CD4-positive, alpha-beta T cell treated with Interleukin-21 for 1 hour (primary cell): ENCODE data around the gene LRIG1.
"Not testable (repeated sequence)": the region's sequence is repeated elsewhere in the genome, so short reads cannot be mapped to it uniquely, and the experiment has no call there.

ENCODE experiments used
- DNase-seq: peaks from one replicate; pipeline ENCODE4 v3.0.0-alpha.2; 2020

LRIG1 gene

DNA sequence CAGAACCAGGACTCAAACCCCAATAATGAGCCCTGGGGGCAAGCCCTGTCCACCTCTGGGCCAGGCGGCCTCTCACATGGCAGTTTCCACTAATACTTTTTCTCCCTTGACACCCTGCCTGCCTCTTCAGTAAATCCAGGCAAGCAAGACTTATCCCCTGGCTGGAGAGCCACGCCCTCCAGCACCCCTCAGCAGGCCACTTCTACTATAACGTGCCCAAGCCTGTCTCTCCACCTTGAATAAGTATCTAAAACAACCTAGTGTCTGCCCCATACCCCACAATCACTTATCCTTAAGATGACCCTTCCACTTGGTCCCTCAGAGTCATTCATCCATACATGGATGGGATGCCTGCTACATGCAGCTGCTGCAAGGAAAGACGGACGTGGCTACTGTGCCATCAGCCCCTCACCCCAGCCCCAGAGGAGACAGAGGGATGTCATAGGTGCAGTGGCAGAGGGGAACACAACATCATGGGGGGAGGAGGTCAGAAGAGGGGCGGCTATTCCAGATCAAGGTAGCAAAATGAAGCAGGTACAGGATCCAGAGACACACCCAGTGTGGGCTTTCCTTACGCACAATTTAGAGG lies 63.4 kb downstream of the LRIG1 start:
- no peak for DNase-seq

DNA sequence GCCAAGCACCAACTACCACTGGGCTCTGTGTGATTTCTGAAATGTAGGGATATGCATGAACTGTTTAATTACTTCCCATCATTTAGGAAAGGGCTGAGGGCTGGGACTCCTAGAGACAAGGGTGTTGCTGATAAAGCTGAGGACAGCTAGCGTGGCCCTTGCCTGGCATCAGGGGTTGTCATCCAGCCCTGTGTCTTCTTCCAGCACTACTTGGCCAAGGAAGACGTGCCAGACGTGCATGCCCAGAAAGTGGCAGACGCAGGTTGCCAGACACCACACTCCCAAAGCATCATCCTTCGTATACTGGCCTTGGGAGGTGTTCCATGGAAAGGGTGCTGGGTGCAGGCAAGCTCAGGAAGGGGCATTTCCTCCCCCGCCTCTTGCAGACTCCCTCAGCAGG lies 64.8 kb downstream of the LRIG1 start:
- DNase-seq, result no peak

DNA sequence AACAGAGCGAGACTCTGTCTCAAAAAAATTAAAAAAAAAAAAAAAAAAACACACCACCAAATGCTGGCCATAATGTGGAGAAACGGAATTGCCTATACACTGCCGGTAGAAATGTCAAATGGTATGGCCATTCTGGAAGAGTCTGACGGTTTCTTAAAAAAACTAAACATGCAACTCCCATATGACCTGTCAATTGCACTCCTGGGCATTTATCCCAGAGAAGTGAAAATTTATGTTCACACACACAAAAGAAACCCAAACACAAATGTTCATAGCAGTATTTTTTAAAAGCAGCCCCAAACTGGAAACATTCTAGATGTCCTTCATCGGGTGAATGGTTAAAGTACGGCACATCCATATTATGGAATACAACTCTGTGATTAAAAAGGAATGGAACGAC lies 66.1 kb downstream of the LRIG1 start:
- DNase-seq, result no peak

DNA sequence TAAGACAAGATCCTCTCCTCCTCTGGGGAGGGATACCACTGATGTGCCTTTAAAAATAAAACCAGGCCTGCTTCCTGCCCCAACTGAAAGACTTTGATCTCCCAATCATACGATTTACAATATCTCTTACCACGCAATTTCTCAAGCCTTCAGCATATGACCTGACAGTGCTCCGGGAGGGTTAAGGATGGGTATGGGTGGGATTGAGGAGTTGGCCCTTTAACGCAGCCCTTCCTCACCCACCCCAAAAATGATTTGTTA lies 67.4 kb downstream of the LRIG1 start:
- DNase-seq, result no peak

DNA sequence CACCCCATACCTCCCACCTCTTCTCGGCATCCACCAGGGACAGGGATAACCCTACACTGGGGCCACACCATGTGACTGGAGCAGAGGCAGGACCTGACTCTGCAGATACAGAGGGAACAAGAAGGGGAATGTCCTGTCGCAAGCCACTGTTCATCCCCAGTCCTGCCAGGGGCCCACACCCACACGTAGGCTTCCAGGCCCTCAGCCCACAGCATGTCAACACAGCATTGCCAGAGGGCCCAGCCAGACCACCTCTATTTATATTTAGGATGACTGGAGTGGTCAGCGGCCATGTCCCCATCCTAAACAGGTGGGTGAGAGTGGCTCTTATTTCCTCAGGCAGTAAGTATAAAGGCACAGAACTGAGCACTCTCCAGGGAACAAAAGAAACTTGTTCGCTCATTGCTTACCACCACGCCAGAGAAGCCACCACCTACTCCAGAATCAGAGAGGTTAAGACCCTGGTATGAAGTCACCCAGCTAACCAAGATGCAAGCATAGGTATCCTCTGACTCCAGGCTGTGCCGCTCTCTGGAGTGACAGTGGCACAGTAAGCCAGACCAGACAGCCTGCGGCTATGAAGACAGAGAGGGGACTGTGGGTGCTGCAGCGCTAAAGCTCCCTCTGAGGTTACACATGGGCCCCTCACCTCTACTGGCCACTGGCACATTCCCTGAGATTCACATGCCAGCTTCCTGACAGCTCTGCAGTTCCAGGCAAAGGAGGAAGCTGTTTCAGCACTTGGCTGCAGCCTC lies 67.9 kb downstream of the LRIG1 start:
- DNase-seq, result no peak

DNA sequence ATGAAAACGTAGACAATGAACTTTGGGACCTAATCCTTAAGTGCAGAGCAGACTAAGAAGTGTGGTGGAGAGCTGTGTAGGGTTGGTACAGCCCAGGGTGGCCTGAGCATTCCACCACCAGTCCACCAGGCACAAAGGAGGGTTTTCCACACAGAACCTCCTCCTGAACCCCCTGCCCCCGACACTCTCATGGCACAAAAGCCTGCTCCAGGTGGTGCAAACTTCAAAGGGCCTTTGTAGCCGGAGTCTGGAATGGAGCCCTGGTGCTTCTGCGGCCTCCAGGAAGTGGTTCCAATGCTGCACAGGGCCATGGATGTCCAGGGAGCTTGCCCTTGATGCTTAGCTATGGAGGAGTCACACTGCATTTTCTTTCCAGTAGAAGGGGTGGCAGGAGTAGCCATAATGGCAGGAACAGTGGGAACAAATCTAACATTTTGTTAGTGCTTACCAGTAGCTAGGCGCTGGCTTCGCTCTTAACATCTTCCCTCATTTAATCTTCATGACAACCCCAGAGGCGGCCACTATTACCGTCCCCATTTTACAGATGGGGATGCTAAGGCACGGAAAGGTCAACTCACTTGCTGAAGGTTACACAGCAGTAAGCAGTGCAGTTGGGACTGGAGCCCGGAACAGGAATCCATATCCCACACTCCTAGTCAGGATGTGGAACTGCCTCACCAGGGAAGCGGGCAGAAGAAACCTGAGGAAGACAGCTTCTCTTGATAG lies 68.6 kb downstream of the LRIG1 start:
- DNase-seq, result no peak

DNA sequence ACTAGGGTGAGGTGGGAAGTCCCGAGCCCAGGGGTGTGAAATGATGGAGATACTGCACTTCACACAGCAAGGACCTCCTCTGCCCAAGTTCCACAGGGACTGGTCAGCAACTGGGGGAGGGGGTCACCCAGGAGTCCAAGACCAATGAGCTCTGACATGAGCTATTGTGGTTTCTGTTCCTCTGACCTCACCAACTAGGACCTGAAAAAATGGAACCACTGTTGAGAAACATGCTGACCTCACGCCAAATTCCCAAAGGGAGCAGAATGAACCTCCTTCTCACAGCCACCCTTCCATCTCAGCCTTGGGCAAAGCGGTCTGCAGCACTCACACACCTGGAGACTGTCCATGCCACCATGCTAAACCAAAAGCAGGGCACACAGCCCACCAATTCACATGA lies 69.3 kb downstream of the LRIG1 start:
- no peak for DNase-seq

DNA sequence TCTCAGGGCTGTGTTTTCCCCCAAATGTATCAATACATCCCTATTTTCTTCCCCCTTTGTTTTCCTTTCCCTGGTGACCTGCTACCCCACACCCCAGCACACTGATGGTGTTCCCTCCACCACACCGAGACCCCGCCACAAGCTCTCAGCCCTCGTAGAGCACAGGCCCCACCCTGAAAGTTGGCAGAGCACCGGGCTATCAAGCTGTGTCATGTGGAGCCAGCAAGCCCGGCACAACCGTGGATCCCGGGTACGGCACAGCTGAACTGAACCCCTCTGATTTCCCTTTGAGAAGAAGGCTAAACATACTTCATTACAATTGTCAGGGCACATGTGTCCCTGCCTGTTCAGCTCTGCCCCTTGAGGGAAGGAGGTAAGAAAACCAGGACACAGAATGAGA lies 69.9 kb downstream of the LRIG1 start:
- no peak for DNase-seq

DNA sequence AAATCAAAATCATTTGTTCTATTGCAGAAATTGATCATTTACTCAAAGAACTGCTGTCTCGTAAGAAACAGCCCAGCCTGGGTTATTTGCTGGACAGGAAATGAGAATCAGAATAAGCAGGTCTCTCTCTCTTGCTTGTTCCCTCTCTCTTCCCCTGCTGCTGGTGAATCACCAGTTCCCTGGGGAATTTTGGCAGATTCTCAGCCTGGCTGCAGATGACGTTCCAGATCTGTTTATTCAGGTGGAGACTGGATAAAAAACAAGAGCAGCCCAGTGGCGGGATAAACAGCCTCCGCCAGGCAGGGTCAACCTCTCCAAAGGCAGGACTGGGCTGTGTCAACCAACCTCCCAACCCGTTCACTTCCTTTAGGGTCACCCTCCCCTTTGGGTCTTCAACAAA lies 72.1 kb downstream of the LRIG1 start:
- no peak for DNase-seq

DNA sequence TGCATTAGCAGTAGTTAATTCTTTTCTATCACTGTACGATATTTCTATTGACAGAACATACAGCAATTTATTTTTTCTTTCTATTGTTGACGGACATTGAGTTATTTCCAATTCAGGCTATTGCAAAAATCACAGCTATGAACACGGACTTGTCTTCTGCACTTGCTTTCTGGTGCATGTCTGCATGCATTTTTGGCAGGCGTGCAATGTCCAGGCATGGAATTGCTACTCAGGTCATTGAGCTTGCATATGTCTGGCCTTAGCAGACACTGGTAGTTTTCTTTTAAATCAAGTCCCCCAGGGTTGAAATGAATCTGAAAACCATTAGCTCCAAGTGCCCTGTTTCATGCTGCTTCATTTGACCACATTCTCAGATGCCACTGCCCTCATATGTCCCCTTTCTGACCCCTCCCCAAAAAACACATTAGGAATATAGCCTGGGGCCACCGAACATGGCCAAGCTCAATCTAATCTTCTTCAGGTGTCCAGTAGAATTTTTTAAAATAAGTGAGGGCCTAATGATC lies 72.8 kb downstream of the LRIG1 start:
- no peak for DNase-seq

DNA sequence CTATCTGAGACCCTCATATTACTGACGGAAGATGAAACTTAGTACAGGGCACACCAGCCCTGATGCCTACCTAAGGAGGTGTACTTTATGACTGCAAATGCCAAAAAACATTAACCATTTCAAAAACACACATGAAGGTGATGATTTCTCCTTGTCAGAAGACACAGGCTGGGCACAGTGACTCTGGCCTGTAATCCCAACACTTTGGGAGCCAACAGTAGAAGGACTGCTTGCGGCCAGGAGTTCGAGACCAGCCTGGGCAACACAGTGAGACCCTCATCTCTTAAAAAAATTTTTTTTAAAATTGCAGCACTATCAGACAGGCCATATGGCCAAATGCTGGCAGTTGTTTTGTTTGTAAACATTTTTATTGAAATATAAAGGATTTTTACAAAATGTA lies 73.5 kb downstream of the LRIG1 start:
- no peak for DNase-seq

DNA sequence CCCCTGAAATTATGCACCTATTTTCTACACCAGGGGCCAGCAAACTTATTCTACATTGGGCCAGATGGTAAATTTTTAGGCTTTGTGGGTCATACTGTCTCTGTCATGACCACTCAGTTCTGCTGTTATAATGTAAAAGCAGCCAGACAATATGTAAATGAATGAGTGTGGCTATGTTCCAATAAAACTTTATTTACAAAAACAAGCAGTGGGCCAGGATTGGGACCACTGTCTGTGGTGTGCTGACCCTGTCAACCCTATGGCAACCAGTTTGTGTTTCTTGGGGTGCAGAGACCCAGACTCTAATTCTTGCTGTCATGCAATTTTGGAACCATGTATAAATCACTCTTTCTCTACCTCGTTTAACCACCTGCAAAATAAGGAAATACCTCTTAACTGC lies 74.7 kb downstream of the LRIG1 start:
- DNase-seq, result no peak

DNA sequence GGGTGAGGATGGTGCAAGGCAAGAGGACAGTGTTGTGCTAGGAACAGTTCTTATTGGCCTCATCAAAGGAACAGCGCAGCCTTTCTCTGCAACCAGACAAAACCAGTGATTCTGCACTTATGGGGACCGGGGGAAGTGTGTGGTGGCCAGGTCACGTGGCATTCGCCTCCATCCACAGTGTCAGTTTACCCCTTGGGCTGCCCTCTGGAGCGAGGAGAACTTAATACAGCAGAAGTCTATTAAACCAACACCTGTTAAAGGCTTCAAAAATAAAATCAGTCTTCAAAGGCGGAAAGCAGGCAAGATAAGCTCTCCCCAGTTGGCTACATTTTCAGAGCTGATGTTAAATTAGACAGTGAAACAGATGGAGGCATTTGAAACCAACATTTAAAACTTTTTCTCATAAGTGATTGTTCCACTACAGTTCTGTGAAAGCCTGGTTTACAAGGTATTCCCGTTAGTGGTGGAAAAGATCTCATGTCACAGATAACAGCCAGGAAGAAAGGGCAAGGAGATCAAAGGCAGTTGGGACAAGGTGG lies 75.2 kb downstream of the LRIG1 start:
- no peak for DNase-seq

DNA sequence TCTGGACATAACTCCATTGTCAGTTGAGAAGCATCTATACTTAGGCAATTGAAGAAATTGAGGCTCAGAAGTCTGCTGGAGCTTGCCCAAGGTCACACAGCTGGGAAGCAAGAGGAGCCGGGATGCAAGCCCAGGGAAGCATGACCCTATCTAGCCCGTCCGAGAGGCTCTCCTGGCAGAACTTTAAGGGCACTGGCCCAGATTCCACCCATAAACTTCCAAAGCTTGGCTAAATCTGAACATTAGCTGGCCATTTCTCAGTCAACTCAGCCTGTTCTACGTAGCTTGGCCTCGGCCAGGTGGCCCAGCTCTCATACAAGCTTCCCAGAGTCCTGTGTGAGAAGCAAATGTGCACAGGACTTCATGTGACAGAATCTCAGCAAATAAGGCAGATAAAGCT lies 75.8 kb downstream of the LRIG1 start:
- no peak for DNase-seq

DNA sequence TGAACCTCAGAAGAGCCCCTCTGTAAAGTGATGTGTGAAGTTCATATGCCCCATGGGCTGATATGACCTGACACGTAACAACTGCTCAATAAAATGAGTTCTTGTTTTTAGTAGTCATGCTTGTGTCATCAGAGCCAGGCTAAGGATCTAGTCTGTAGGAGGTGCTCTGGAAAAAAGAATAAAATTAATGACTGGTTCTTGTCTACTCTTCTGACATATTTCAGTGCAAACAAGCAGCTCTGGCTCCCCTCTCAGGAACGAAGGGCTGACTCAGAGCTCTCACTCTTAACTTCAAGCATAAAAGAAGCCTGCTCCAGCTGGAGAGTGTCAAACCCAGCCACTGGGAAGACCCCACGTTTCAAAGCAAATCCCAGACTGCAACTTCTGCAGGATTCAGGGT lies 77.0 kb downstream of the LRIG1 start:
- DNase-seq, result no peak

DNA sequence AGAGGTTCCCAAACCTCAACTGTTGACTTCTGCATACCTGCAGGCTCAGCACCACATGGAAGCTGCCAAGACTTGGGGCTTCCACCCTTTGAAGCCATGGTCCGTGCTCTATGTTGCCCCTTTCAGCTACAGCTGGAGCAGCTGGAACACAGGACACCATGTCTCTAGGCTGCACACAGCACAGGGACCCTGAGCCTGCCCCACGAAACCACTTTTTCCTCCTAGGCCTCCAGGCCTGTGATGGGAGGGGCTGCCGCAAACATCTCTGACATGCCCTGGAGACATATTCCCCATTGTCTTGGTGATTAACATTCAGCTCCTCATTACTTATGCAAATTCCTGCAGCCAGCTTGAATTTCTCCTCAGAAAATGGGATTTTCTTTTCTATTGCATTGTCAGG lies 78.9 kb downstream of the LRIG1 start:
- DNase-seq, result not testable (repeated sequence)

DNA sequence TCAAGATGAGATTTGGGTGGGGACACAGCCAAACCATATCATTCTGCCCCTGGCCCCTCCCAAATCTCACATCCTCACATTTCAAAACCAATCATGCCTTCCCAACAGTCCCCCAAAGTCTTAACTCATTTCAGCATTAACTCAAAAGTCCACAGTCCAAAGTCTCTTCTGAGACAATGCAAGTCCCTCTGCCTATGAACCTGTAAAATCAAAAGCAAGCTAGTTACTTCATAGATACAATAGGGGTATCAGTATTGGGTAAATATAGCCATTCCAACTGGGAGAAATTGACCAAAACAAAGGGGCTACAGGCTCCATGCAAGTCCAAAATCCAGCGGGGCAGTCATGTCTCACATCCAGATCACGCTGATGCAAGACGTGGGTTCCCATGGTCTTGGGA lies 79.7 kb downstream of the LRIG1 start:
- not testable (repeated sequence) for DNase-seq

DNA sequence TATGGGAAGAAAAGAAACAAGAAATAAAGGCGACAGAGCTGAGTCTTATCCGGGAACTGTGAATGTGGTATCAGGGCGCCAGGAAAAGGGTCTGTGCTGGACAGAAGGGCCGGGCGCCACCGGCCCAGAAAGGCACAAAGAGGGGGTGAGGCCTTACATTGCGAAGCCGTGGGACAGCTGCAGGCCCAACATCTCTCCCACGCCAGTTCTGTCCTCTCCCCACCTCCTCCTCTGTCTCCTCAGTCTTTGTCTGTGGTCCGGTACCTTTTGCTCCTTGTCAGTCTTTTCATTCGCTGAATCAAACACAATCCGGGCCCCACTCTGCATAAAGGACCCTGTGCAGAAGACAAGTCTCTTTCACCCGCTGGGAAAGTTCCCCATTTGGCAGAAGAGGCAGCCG lies 81.8 kb downstream of the LRIG1 start:
- no peak for DNase-seq

DNA sequence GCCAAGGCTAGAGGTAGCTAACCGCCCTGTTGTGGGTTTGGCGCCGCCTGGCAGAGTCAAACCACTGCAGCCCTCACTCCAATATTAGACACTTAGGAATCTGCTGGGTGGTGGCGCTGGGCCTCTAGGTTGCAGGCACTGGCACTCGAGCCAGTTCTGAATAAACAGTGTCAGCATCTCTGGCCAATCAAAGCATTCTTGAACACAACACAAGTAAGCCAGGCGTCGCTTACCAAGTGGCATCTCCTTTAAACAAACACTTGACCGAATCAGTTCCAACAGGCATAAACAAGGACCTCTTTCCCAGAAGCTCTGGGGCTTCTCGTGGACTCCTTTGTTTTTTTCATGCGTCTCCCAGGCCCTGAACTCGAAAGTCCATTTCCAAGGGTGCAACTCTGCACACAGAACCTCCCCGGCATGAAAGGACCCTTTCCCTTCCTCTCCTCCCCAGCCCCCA lies 82.3 kb downstream of the LRIG1 start:
- no peak for DNase-seq

DNA sequence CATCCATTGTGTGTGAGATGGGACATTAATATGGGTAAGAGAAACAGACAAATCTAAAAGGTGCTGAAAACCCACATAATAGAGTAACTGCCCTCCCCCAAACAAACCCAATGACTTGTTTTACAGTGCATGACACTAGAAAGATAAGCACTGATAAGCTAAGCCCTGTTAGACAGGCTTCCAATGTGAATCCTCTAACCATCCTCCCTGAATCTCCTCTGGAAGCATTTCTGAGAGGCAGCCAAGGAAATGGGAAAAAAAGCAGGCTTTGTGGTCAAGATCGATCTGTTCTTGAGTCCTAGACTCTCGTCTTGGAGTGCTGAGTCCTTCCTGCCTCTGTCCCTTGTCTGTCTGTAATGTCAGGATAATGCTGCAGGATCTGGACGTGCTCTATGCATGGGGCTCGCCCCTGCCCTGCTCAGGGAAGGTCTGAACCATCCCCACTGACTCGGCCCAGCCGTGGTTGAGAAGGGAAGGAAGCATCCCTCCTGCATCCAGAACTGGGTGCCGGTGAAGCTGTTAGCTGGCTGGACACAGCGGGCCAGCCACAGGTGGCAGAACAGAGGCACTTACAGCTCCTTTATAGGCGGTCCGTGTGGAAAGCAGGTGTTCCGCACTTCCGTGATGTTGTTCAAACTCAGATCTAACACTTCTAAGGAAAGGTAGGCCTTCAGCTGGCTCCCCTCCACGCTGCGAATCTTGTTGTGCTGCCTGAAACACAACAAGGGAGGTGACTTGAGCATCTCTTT lies 84.1 kb downstream of the LRIG1 start:
- DNase-seq, result no peak

DNA sequence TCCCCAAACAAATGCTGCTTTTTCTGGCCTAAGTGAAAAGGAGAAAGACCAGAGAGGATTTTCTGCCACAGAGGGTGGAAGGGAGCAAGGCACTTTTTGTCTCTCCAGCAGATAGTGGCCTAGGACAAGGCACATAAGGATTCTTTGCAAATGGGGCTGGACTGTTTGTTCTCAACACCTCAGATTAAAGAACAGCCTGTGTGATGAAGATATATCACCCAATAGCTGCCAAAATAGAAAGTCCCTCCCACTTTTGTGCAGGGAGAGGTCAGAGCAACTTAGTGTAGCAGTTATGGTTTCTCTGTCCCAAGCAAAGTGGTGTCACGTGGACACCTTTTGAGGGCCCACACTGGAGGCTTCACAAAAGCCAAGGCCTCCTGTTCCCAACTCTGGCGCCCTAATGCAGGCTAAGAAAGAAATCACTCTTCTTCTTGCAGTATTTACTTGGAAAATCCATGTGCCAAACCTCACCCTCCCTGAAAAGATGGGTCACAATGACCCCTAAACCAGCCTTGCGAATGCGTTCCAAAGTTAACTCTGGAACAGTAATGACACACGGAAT lies 84.9 kb downstream of the LRIG1 start:
- no peak for DNase-seq

DNA sequence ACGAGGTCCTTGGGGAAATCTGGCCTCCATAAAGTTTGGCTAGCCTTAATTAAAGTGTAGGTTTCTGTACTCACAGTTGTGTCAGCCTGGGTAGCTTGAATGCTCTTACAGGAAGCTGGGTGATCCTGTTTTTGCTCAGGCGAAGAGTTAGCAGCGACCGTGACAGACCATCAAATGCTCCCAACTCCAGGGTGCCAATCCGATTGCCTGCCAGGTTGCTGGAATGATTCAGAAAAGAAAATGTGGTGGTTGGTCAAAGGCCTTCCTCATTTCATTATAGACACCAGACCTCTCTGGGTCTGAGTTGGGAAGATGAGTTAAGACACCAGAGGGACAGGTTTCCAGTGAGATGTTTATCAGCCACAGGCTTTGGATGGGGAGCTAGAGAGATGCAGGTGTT lies 86.0 kb downstream of the LRIG1 start:
- DNase-seq, result no peak

DNA sequence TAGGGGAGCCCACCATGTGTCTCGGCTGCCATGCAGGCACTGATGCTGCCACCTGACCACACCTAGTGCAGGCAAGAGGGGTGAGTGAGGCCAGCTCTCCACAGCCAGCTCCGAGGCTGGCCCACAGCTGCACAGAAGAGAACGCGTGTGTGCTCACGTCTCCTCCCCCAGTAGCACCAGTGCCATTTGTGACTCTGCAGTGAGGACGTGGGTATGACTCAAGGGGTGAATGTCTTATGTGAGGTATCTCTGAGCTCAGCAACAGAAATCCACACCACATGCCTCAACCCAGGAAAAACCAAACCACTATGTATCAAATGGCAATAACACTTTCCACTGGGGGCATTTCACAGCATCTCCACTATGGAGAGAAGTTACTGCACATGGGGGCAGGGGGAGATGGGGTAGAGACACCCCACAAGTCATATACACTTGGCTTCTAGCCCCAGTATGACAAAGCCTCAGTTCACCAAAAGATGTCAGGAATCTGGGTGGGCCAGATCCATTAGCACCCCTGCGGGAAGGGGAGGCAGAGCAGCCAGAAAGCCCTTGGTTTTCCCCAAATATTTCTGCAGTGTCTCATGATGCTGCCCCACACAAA lies 87.6 kb downstream of the LRIG1 start:
- no peak for DNase-seq
